ENCODE measurements around the gene HOXB9. TPM values are rescaled to one million over a fixed set of nuclear protein-coding genes. Genes with fewer than 3 reads are reported as not detected.

HOXB9 gene
- total and polyA plus RNA-seq, 10 of the 15 experiments (the other 5 are each of a cell fraction or from before 2014, with no cell fraction given), result 0.01 to 0.49 (median 0.09) TPM; not detected in 5

DNA sequence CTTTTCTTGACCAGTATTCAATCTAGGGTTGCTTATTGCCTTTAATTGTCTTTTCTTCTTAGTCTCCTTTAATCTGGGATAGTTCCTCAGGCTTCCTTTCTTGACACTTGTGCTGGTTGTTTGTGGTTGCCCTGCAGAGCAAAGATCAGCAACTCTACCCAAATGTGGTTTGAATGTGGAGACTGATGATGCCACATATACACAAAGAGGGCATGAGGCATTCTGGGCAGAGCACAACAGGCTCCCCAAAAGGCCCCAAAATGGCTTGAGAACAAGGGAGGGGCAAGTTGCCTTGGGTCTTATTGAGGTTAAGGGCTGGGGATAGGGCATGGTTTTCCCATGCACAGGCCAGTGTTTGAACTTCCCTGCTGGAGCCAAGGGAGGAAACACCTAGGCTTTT, 29.8 kb upstream of the HOXB9 start (continued):
- TF ChIP-seq, protein P1, sequence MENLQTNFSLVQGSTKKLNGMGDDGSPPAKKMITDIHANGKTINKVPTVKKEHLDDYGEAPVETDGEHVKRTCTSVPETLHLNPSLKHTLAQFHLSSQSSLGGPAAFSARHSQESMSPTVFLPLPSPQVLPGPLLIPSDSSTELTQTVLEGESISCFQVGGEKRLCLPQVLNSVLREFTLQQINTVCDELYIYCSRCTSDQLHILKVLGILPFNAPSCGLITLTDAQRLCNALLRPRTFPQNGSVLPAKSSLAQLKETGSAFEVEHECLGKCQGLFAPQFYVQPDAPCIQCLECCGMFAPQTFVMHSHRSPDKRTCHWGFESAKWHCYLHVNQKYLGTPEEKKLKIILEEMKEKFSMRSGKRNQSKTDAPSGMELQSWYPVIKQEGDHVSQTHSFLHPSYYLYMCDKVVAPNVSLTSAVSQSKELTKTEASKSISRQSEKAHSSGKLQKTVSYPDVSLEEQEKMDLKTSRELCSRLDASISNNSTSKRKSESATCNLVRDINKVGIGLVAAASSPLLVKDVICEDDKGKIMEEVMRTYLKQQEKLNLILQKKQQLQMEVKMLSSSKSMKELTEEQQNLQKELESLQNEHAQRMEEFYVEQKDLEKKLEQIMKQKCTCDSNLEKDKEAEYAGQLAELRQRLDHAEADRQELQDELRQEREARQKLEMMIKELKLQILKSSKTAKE (IDR thresholded peaks at IDR 0.05; ENCODE audit: low read depth, poor library complexity, severe bottlenecking), result no peak
- TF ChIP-seq SREBF2 (IDR thresholded peaks at IDR 0.05; ENCODE audit: low read length), result no peak
- no peak for TF ChIP-seq SREBF1 (IDR thresholded peaks at IDR 0.05; ENCODE audit: low read length)
- TF ChIP-seq, protein P2, sequence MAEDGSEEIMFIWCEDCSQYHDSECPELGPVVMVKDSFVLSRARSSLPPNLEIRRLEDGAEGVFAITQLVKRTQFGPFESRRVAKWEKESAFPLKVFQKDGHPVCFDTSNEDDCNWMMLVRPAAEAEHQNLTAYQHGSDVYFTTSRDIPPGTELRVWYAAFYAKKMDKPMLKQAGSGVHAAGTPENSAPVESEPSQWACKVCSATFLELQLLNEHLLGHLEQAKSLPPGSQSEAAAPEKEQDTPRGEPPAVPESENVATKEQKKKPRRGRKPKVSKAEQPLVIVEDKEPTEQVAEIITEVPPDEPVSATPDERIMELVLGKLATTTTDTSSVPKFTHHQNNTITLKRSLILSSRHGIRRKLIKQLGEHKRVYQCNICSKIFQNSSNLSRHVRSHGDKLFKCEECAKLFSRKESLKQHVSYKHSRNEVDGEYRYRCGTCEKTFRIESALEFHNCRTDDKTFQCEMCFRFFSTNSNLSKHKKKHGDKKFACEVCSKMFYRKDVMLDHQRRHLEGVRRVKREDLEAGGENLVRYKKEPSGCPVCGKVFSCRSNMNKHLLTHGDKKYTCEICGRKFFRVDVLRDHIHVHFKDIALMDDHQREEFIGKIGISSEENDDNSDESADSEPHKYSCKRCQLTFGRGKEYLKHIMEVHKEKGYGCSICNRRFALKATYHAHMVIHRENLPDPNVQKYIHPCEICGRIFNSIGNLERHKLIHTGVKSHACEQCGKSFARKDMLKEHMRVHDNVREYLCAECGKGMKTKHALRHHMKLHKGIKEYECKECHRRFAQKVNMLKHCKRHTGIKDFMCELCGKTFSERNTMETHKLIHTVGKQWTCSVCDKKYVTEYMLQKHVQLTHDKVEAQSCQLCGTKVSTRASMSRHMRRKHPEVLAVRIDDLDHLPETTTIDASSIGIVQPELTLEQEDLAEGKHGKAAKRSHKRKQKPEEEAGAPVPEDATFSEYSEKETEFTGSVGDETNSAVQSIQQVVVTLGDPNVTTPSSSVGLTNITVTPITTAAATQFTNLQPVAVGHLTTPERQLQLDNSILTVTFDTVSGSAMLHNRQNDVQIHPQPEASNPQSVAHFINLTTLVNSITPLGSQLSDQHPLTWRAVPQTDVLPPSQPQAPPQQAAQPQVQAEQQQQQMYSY (CRISPR knock-in tag; IDR thresholded peaks at IDR 0.05), result no peak
- TF ChIP-seq FOXM1 (IDR thresholded peaks at IDR 0.05; ENCODE audit: low read depth, low read length), result no peak

DNA sequence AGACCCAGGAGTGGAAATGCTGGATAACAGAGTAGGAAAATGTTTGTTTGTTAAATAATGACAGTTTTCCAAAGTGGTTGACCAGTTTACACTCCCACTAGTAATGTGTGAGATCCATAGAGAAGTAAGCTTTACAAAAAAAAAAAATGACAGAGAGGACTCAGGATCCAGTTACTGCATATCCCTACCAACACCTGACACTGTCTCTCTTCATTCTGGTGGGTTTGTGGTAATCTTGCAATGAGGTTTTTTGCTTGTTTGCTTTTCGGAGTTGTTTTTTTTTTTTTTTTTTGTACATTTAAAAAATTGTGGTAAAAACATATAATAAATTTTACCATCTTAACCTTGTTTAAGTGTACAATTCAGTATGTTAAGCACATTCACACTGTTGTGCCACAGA, 23.6 kb upstream of the HOXB9 start:
- ChIA-PET SMC1A (ENCODE audit: uncharacterized antibody, unreplicated experiment) (interaction anchor here (1.0 to 2.0 kb wide), 2 partner anchors 22 to 154 kb away, joined by 4 to 5 read pairs; no protein-coding TSS in a partner anchor), POLR2A (interaction anchor here (0.7 kb wide), 1 partner anchor 114 kb away, joined by 3 read pairs; no protein-coding TSS in a partner anchor), CTCF (interaction anchor here (1.0 to 1.4 kb wide), 2 partner anchors 13 to 29 kb away, joined by 4 to 6 read pairs; no protein-coding TSS in a partner anchor), RAD21 (ENCODE audit: unreplicated experiment) (interaction anchor here (1.2 kb wide), 1 partner anchor 14 kb away, joined by 3 read pairs; no protein-coding TSS in a partner anchor)
- H3K36me3 ChIP-seq (ENCODE audit: control insufficient read depth in 2 of 2, insufficient read depth in 2 of 2, low read length in 1 of 2), result no peaks in the 10 kb centered on the region
- intact Hi-C loops (cut with micrococcal nuclease; ENCODE audit: unreplicated experiment) (no loop called here), in situ Hi-C loops (cut with MboI) (no loop called here)
- no peak overlapping the region for H3K9ac ChIP-seq (ENCODE audit: control insufficient read depth, insufficient read depth, low read length)
- ATAC-seq (no peak), DNase-seq (ENCODE audit: low read depth, low spot score) (no peak), FAIRE-seq (no peak)
- no peak overlapping the region for H2AFZ ChIP-seq (ENCODE audit: control insufficient read depth, low read depth, low read length)
- 100% methylated on average over 1 of the region's 1 CpG for WGBS (ENCODE audit: insufficient coverage, insufficient replicate concordance, low lambda C conversion rate, missing lambda C conversion rate)
- BruUV-seq (replicated peaks), result no TSS peak
- H3K79me2 ChIP-seq (ENCODE audit: control insufficient read depth, insufficient read depth, low read length), result no peaks in the 10 kb centered on the region
- H3K4me2 ChIP-seq (ENCODE audit: control insufficient read depth, insufficient read depth), result no peak overlapping the region
- H3K27me3 ChIP-seq (replicated peaks in 1 of 2; ENCODE audit: control insufficient read depth in 2 of 2, insufficient read depth in 2 of 2, low read length in 1 of 2), result peaks cover 0 to 7% of the 10 kb centered on the region in 2 experiments; a peak in 2 of 4 replicates
- peaks cover 7% of the 10 kb centered on the region for H3K4me1 ChIP-seq (ENCODE audit: control insufficient read depth, insufficient read depth, low read length)
- H3K4me3 ChIP-seq, result no peak overlapping the region
- TF ChIP-seq, protein P3, sequence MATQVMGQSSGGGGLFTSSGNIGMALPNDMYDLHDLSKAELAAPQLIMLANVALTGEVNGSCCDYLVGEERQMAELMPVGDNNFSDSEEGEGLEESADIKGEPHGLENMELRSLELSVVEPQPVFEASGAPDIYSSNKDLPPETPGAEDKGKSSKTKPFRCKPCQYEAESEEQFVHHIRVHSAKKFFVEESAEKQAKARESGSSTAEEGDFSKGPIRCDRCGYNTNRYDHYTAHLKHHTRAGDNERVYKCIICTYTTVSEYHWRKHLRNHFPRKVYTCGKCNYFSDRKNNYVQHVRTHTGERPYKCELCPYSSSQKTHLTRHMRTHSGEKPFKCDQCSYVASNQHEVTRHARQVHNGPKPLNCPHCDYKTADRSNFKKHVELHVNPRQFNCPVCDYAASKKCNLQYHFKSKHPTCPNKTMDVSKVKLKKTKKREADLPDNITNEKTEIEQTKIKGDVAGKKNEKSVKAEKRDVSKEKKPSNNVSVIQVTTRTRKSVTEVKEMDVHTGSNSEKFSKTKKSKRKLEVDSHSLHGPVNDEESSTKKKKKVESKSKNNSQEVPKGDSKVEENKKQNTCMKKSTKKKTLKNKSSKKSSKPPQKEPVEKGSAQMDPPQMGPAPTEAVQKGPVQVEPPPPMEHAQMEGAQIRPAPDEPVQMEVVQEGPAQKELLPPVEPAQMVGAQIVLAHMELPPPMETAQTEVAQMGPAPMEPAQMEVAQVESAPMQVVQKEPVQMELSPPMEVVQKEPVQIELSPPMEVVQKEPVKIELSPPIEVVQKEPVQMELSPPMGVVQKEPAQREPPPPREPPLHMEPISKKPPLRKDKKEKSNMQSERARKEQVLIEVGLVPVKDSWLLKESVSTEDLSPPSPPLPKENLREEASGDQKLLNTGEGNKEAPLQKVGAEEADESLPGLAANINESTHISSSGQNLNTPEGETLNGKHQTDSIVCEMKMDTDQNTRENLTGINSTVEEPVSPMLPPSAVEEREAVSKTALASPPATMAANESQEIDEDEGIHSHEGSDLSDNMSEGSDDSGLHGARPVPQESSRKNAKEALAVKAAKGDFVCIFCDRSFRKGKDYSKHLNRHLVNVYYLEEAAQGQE (IDR thresholded peaks at IDR 0.05; ENCODE audit: low read depth, low read length), result no peak
- no peak for TF ChIP-seq NFXL1 (IDR thresholded peaks at IDR 0.05; ENCODE audit: borderline replicate concordance)
- TF ChIP-seq TBL1XR1 (IDR thresholded peaks at IDR 0.05; ENCODE audit: low read depth, low read length), result no peak
- no peaks in the 10 kb centered on the region for H3K9me3 ChIP-seq (replicated peaks; ENCODE audit: control insufficient read depth, insufficient read depth, low read length)
- H4K20me1 ChIP-seq (ENCODE audit: control insufficient read depth, insufficient read depth), result no peaks in the 10 kb centered on the region
- no peak overlapping the region for H3K27ac ChIP-seq (ENCODE audit: control insufficient read depth, insufficient read depth)
